ENCODE data around the gene EGFL7. TPM values are rescaled to one million over a fixed set of nuclear protein-coding genes. Genes with fewer than 3 reads are reported as not detected.

The EGFL7 gene
- total and polyA plus RNA-seq, 10 of the 15 experiments (the other 5 are each of a cell fraction or from before 2014, with no cell fraction given), result 0.06 to 0.46 (median 0.19) TPM; not detected in 5

DNA sequence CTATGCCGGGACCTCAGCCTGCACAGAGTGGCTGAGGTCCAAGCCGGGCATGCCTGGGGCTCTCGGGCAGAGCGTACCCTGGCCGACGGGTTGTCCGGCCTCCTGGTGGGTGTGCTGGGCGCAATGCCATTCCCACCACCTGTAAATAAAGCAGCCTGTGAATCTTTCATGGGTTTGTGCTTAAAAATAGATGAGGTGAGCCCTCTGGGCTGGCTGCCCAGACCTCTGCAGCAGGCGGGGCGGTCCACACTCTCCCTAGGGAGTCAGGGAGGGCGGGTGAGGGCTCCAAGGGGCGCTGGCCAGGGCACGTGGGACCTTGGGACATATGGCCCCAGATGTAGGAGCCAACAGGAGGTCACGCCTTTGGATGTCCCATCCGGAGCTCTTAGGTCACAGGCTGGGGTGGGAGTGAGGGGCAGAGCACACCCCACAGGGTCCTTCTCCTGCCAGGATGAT lies 28.1 kb downstream of the EGFL7 start:
- ChIA-PET CTCF (no interaction called here), RAD21 (ENCODE audit: unreplicated experiment) (no interaction called here), POLR2A (no interaction called here), SMC1A (ENCODE audit: uncharacterized antibody, unreplicated experiment) (interaction anchor here (0.9 kb wide), 1 partner anchor 10 kb away, joined by 3 read pairs; no protein-coding TSS in a partner anchor)
- FAIRE-seq (no peak), DNase-seq (ENCODE audit: low read depth, low spot score) (no peak), ATAC-seq (no peak)
- intact Hi-C loops (cut with micrococcal nuclease; ENCODE audit: unreplicated experiment), result no loop called here
- 39% methylated on average over 15 of the region's 15 CpGs for WGBS (ENCODE audit: insufficient coverage, insufficient replicate concordance, low lambda C conversion rate, missing lambda C conversion rate)
- H3K4me2 ChIP-seq (ENCODE audit: control insufficient read depth, insufficient read depth), result no peak overlapping the region
- H3K4me1 ChIP-seq (ENCODE audit: control insufficient read depth, insufficient read depth, low read length), result peaks cover 14% of the 10 kb centered on the region
- no peak overlapping the region for H2AFZ ChIP-seq (ENCODE audit: control insufficient read depth, low read depth, low read length)
- no peak overlapping the region for H3K27ac ChIP-seq (ENCODE audit: control insufficient read depth, insufficient read depth)
- no peaks in the 10 kb centered on the region for H4K20me1 ChIP-seq (ENCODE audit: control insufficient read depth, insufficient read depth)
- H3K4me3 ChIP-seq, result no peak overlapping the region
- H3K9ac ChIP-seq (ENCODE audit: control insufficient read depth, insufficient read depth, low read length), result no peak overlapping the region
- no peak for TF ChIP-seq ETV6 (conservative IDR thresholded peaks at IDR 0.05 in 1 of 2, IDR thresholded peaks at IDR 0.05 in 1 of 2; ENCODE audit: borderline replicate concordance in 1 of 2, low read depth in 1 of 2)
- TF ChIP-seq MYB (IDR thresholded peaks at IDR 0.05; ENCODE audit: borderline replicate concordance, low read depth, low read length), result no peak
- TF ChIP-seq RB1 (IDR thresholded peaks at IDR 0.05; ENCODE audit: borderline replicate concordance), result no peak
- TF ChIP-seq NR2C1 (IDR thresholded peaks at IDR 0.05), result no peak
- TF ChIP-seq ZBED1 (IDR thresholded peaks at IDR 0.05; ENCODE audit: borderline replicate concordance), result no peak
- TF ChIP-seq, protein P1, sequence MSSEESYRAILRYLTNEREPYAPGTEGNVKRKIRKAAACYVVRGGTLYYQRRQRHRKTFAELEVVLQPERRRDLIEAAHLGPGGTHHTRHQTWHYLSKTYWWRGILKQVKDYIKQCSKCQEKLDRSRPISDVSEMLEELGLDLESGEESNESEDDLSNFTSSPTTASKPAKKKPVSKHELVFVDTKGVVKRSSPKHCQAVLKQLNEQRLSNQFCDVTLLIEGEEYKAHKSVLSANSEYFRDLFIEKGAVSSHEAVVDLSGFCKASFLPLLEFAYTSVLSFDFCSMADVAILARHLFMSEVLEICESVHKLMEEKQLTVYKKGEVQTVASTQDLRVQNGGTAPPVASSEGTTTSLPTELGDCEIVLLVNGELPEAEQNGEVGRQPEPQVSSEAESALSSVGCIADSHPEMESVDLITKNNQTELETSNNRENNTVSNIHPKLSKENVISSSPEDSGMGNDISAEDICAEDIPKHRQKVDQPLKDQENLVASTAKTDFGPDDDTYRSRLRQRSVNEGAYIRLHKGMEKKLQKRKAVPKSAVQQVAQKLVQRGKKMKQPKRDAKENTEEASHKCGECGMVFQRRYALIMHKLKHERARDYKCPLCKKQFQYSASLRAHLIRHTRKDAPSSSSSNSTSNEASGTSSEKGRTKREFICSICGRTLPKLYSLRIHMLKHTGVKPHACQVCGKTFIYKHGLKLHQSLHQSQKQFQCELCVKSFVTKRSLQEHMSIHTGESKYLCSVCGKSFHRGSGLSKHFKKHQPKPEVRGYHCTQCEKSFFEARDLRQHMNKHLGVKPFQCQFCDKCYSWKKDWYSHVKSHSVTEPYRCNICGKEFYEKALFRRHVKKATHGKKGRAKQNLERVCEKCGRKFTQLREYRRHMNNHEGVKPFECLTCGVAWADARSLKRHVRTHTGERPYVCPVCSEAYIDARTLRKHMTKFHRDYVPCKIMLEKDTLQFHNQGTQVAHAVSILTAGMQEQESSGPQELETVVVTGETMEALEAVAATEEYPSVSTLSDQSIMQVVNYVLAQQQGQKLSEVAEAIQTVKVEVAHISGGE (CRISPR knock-in tag; IDR thresholded peaks at IDR 0.05), result no peak
- TF ChIP-seq CBX3 (IDR thresholded peaks at IDR 0.05; ENCODE audit: borderline replicate concordance, low read depth), result no peak
- no peaks in the 10 kb centered on the region for H3K27me3 ChIP-seq (replicated peaks in 1 of 2; ENCODE audit: control insufficient read depth in 2 of 2, insufficient read depth in 2 of 2, low read length in 1 of 2)
- H3K79me2 ChIP-seq (ENCODE audit: control insufficient read depth, insufficient read depth, low read length), result peaks cover 6% of the 10 kb centered on the region
- BruUV-seq (replicated peaks), result no TSS peak
- H3K9me3 ChIP-seq (replicated peaks; ENCODE audit: control insufficient read depth, insufficient read depth, low read length), result no peaks in the 10 kb centered on the region
- in situ Hi-C loops (cut with MboI), result no loop called here
- no peaks in the 10 kb centered on the region for H3K36me3 ChIP-seq (ENCODE audit: control insufficient read depth in 2 of 2, insufficient read depth in 2 of 2, low read length in 1 of 2)

All from GM12878 (cell line).